ENCODE data around the gene ELL2. TPM values are rescaled to one million over a fixed set of nuclear protein-coding genes. Genes with fewer than 3 reads are reported as not detected.

Gene ELL2
- total and polyA plus RNA-seq, 2 of the 13 experiments (the other 11 are each of a cell fraction or from before 2014, with no cell fraction given) = 78.9 to 97.1 TPM

GRCh38 chr5:95986937-95987520 is 25.4 kb upstream of the ELL2 start (continued):
- TF ChIP-seq ZBTB40 (IDR thresholded peaks at IDR 0.05) (no peak), ZBTB40 (CRISPR knock-in tag; IDR thresholded peaks at IDR 0.05) (peak; percentile 83; the same call in 1 of the 2 replicates), KDM3A (CRISPR knock-in tag; IDR thresholded peaks at IDR 0.05; ENCODE audit: low read depth) (peak; percentile 80), SPEN (CRISPR knock-in tag; IDR thresholded peaks at IDR 0.05; ENCODE audit: low read depth) (peak; percentile 62; the same call in 1 of the 2 replicates), ZNF263 (CRISPR knock-in tag; IDR thresholded peaks at IDR 0.05) (peak; percentile 46; the same call in 1 of the 2 replicates), NBN (conservative IDR thresholded peaks at IDR 0.05) (no peak), ZMYM3 (CRISPR knock-in tag; IDR thresholded peaks at IDR 0.05) (peak; percentile 84), ADNP (CRISPR knock-in tag; IDR thresholded peaks at IDR 0.05) (no peak), ZNF256 (CRISPR knock-in tag; conservative IDR thresholded peaks at IDR 0.05) (no peak), ZNF136 (CRISPR knock-in tag; IDR thresholded peaks at IDR 0.05; ENCODE audit: low read depth) (no peak), ZNF207 (IDR thresholded peaks at IDR 0.05; ENCODE audit: borderline replicate concordance) (no peak), SP140L (CRISPR knock-in tag; IDR thresholded peaks at IDR 0.05; ENCODE audit: borderline replicate concordance) (0 out of 2 replicates have a peak, but pooled peaks have one; percentile 72), ATF3 (CRISPR knock-in tag; IDR thresholded peaks at IDR 0.05) (peak; percentile 81), ARID3A (IDR thresholded peaks at IDR 0.05; ENCODE audit: low read depth, low read length) (peak; percentile 93), SATB2 (CRISPR knock-in tag; IDR thresholded peaks at IDR 0.05) (no peak; the same call in 1 of the 2 replicates), DRAP1 (CRISPR knock-in tag; IDR thresholded peaks at IDR 0.05) (peak; percentile 74; the same call in 1 of the 2 replicates), ZNF75D (CRISPR knock-in tag; IDR thresholded peaks at IDR 0.05; ENCODE audit: borderline replicate concordance) (no peak), ZNF205 (CRISPR knock-in tag; IDR thresholded peaks at IDR 0.05) (peak; percentile 91), ZNF761 (CRISPR knock-in tag; conservative IDR thresholded peaks at IDR 0.05) (no peak), ZNF740 (CRISPR knock-in tag; IDR thresholded peaks at IDR 0.05) (no peak)

Data from HepG2 (cell line).